ENCODE results near the gene KIF2C. TPM values are rescaled to one million over a fixed set of nuclear protein-coding genes. Genes with fewer than 3 reads are reported as not detected.
A peak's percentile ranks its signal among the peaks of the same experiment; 100 is the strongest.

Gene KIF2C
- total and polyA plus RNA-seq, 9 of the 15 experiments (the other 6 are each of a cell fraction or from before 2014, with no cell fraction given), result 84.9 to 226 (median 169) TPM

- in situ Hi-C loops (cut with MboI), result no loop called here
- DNase-seq (ENCODE audit: extremely low read depth in 1 of 4, low spot score in 3 of 4), result peak in 3 of 4 experiments; percentile 54 to 58 (median 57)
- H3K9me1 ChIP-seq (ENCODE audit: control insufficient read depth, insufficient read depth, low read length), result peaks cover 10% of the 10 kb centered on the region
- H3K9ac ChIP-seq (ENCODE audit: insufficient read depth in 1 of 2, low read depth in 2 of 2, low read length in 2 of 2), result peak overlapping the region; percentile 99
- H3K9me3 ChIP-seq (replicated peaks; ENCODE audit: control insufficient read depth, insufficient read depth, low read depth, low read length), result no peaks in the 10 kb centered on the region
- ATAC-seq, result peak; percentile 4
- BruUV-seq (replicated peaks), result TSS peak; percentile 52
- H2AFZ ChIP-seq (ENCODE audit: low read depth, low read length), result 0 out of 2 replicates have a peak overlapping the region, but pooled peaks have one; percentile 83
- CTCF ChIA-PET (ENCODE audit: low intra/inter-chr PET ratio), result interaction anchor here (0.7 to 1.3 kb wide), 2 partner anchors 69 to 527 kb away, joined by 3 read pairs; no protein-coding TSS in a partner anchor
- peak overlapping the region; percentile 98 for H3K27ac ChIP-seq (ENCODE audit: extremely low read depth, low read depth, low read length)
- peaks cover 13 to 22% of the 10 kb centered on the region in 2 experiments for H3K4me1 ChIP-seq (replicated peaks in 1 of 2; ENCODE audit: control insufficient read depth in 2 of 2, insufficient read depth in 2 of 2, low read length in 2 of 2)
- H4K20me1 ChIP-seq (replicated peaks; ENCODE audit: control insufficient read depth, insufficient read depth, low read length), result peaks cover 31% of the 10 kb centered on the region
- H3K4me3 ChIP-seq, result peak overlapping the region; percentile 75
- intact Hi-C loops (cut with micrococcal nuclease), result loop anchor here (2.0 to 5.0 kb wide), 3 partner anchors 37 to 45 kb away; partner anchors contain the start of genes KIF2C and RNU5D-1
- FAIRE-seq, result no peak
- H3K79me2 ChIP-seq (ENCODE audit: control insufficient read depth, insufficient read depth, low read length), result peaks cover 54% of the 10 kb centered on the region
- POLR2A ChIA-PET, result interaction anchor here (0.6 to 11.6 kb wide), 46 partner anchors 10 to 1760 kb away, joined by 3 to 253 read pairs (median 4); partner anchors contain the start of genes AKR1A1, BEST4, BTBD19 and DYNLT4
- no peaks in the 10 kb centered on the region for H3K27me3 ChIP-seq (ENCODE audit: control insufficient read depth in 2 of 2, insufficient read depth in 2 of 2, low read length in 2 of 2)
- WGBS (ENCODE audit: insufficient coverage, low coverage, missing lambda C conversion rate), result under 1% methylated on average over 36 of the region's 36 CpGs
- H3K4me2 ChIP-seq (ENCODE audit: insufficient read depth, low read length), result peak overlapping the region; percentile 93
- H3K36me3 ChIP-seq (ENCODE audit: control insufficient read depth, insufficient read depth, low read length), result peaks cover 55% of the 10 kb centered on the region
- TF ChIP-seq PURB (CRISPR knock-in tag; IDR thresholded peaks at IDR 0.05; ENCODE audit: low read depth), result 0 out of 2 replicates have a peak, but pooled peaks have one; percentile 22
- no peak for TF ChIP-seq SAFB2 (IDR thresholded peaks at IDR 0.05; ENCODE audit: borderline replicate concordance, low read depth, low read length, severe bottlenecking)
- TF ChIP-seq BMI1 (IDR thresholded peaks at IDR 0.05; ENCODE audit: low read length), result no peak
- peak; percentile 33; the same call in 1 of the 2 replicates for TF ChIP-seq ARID4B (CRISPR knock-in tag; IDR thresholded peaks at IDR 0.05)
- no peak for TF ChIP-seq PHTF2 (CRISPR knock-in tag; IDR thresholded peaks at IDR 0.05)
- TF ChIP-seq MCM2 (IDR thresholded peaks at IDR 0.05; ENCODE audit: low read depth), result no peak
- no peak for TF ChIP-seq BCLAF1 (IDR thresholded peaks at IDR 0.05; ENCODE audit: borderline replicate concordance in 1 of 2, control insufficient read depth in 1 of 2, low read depth in 2 of 2, low read length in 1 of 2)
- TF ChIP-seq EHMT2 (IDR thresholded peaks at IDR 0.05), result no peak
- no peak for TF ChIP-seq LCOR (CRISPR knock-in tag; IDR thresholded peaks at IDR 0.05)
- TF ChIP-seq CSDE1 (IDR thresholded peaks at IDR 0.05), result no peak
- TF ChIP-seq TRIM25 (IDR thresholded peaks at IDR 0.05; ENCODE audit: borderline replicate concordance), result peak; percentile 31; the same call in 1 of the 2 replicates
These were observed 36.5 kb downstream of the KIF2C start for GRCh38 chr1:44775930-44776729.

Measured in K562 (cell line).